Heart left ventricle (tissue), 16 donors: ENCODE results near the gene CDCA5. TPM values are rescaled to one million over a fixed set of nuclear protein-coding genes. Genes with fewer than 3 reads are reported as not detected.

Source experiments
- ATAC-seq, 4 donors: fragments of 200-7000 bp; cut with Tn5 transposase; one replicate each; pipeline ENCODE4 v1.9.1; 2020 to 2022; ENCODE audit warnings: moderate library complexity in 4 of 4, mild to moderate bottlenecking in 3 of 4, moderate number of reproducible peaks in 1 of 4
- DNase-seq, 5 donors: peaks; one replicate each; pipeline ENCODE4 v3.0.0-alpha.2; 2020
- H3K27ac ChIP-seq, 12 donors: fragments of 200-600 bp; sonication (generic) in 4 of 12; one replicate each; pipeline versions ENCODE4 v1.5.0 to v1.8.0; 2016 to 2022; ENCODE audit warnings: mild to moderate bottlenecking in 2 of 12
- H3K27me3 ChIP-seq, 9 donors: fragments of 200-600 bp; sonication (generic) in 2 of 9; one replicate each; pipeline versions ENCODE4 v1.5.1 to v1.8.0; 2016 to 2022; ENCODE audit warnings: mild to moderate bottlenecking in 3 of 9
- H3K36me3 ChIP-seq, 9 donors: fragments of 200-600 bp; sonication (generic) in 2 of 9; one replicate each; pipeline versions ENCODE4 v1.5.0 to v1.8.0; 2018 to 2022; ENCODE audit warnings: mild to moderate bottlenecking in 2 of 9
- H3K4me1 ChIP-seq, 12 donors: fragments of 200-600 bp; sonication (generic) in 4 of 12; one replicate each; pipeline versions ENCODE4 v1.5.0 to v1.8.0; 2016 to 2022; ENCODE audit warnings: mild to moderate bottlenecking in 3 of 12
- H3K4me3 ChIP-seq, 12 donors: fragments of 200-600 bp; sonication (generic) in 4 of 12; one replicate each; pipeline versions ENCODE4 v1.5.0 to v1.8.0; 2017 to 2022; ENCODE audit warnings: mild to moderate bottlenecking in 9 of 12, moderate library complexity in 4 of 12
- H3K9me3 ChIP-seq, 12 donors: fragments of 200-600 bp; sonication (generic) in 4 of 12; one replicate each; pipeline versions ENCODE4 v1.5.0 to v1.8.0; 2016 to 2022; ENCODE audit warnings: mild to moderate bottlenecking in 1 of 12
- POLR2A ChIP-seq, 2 donors: fragments of 450-650 bp; IDR thresholded peaks; one replicate each; pipeline ENCODE4 v1.6.1; 2017; ENCODE audit warnings: antibody characterized with exemption in 2 of 2, mild to moderate bottlenecking in 2 of 2, moderate library complexity in 2 of 2
- WGBS, 4 donors: extraction: QIAGEN DNeasy Blood & Tissue Kit in 2 of 4; methylation state at CpG; one replicate each; pipeline versions ENCODE4 v1.1.5 to v1.1.7; 2013 to 2018; 5-methylcytosine and 5-hydroxymethylcytosine counted together
- intact Hi-C, 10 donors: fragments of 100-400 bp; cut with DNase I; formaldehyde crosslinking; loops; one replicate each; pipeline versions ENCODE4 v1.11.1 to v1.14.2; 2022
- polyA plus RNA-seq, 2 donors: library from polyadenylated mRNA; stranded (reverse); fragments of 200-250 nt; gene quantifications; one replicate each; pipeline ENCODE4 v1.2.3, GENCODE V29; 2013
- total RNA-seq, 9 donors: library from RNA; depleted of rRNA in 2 of 9; stranded (reverse); fragments of >200 nt in 2 of 9; fragmentation: NEBNext Ultra II Directional in 3 of 9; extraction: Animal tissue kit (Norgen Biotek cat#: 25700) in 3 of 9; gene quantifications; one replicate each; pipeline versions ENCODE4 v1.1.0 to v1.2.4, GENCODE V29; 2016 to 2023
- TF ChIP-seq, protein P1 (sequence below), 12 donors: fragments of 200-600 bp; sonication (generic) in 4 of 12; IDR thresholded peaks; one replicate each; pipeline versions ENCODE4 v1.5.0 to v1.8.0; 2018 to 2022; ENCODE audit warnings: antibody characterized with exemption in 12 of 12, mild to moderate bottlenecking in 5 of 12
- donor health status: ischemic (EF 13 %, LVEDD 7.1; RV severe dilation, severe dysfunction).
- donor health status: healthy with polysubstance abuse.
- donor health status: DM: no; HTN: yes; CAD: no.
- donor health status: DM: no; HTN: no; CAD: no.
- donor health status: ischemic (EF 25% LVEDD 6.9; RV normal size, moderate dysfunction).
- donor health status: ischemic (EF 25% LVEDD 5.7; RV mildly dilated, moderate dysfunction).
- donor health status: healthy.
- donor health status: DM: yes; HTN: yes; CAD: no.
- donor health status: ischemic (EF 35%, LVEDD 5.7; RV mildly dilated, moderate dysfunction).
- donor health status: nonischemic (EF 11% LVEDD 7.7; RV severe dilation, severe dysfunction).
- donor health status: DM: yes; HTN: yes; CAD: no.
- donor health status: PGD.
- donor health status: ischemic (EF 29% LVEDD 5.4; RV normal size, mild dysfunction).
- donor health status: nonischemic (EF 23%, LVEDD 6.1; RV moderate dilation, normal function).

Gene CDCA5
- total and polyA plus RNA-seq, 11 donors = 0.38 to 11.6 (median 0.81) TPM

DNA sequence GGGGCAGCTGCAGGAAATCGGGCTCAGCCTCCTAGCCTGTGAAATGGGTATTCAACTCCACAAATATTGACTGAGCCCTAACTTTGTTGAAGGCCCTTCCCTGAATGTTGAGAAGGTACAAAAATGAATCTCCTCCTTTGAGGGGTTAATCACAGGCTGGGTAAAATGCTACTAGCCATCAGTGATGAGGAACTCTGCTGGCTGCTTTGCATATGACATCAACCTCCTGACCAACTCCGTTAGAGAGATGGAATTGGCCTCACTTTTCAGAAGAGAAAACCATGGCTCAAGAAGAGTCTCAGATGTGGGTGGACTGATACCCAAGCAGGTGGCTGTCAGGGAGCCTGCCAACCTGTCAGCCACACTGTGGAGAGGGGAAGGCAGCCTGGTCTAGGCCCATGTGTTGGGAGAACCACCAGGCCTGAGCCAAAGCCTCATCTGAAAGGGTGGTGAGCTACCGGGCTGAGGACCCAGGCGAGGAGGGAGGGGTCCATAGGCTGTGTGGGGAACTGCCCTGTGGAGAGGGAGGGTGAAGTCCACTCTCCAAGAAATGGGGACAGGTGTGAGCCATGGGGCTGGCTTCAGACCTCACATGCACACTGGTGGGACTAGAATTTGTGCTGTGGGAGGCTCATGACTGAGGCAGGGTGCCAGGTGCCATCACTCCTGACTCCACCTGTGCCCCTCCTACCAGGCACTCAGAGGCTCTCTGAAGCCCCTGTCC lies 11.8 kb downstream of the CDCA5 start:
- Histone ChIP-seq H3K27me3 (no peaks in the 10 kb centered on the region), H3K27ac (no peak overlapping the region), H3K9me3 (no peaks in the 10 kb centered on the region), H3K4me1 (no peaks in the 10 kb centered on the region), H3K4me3 (no peak overlapping the region), H3K36me3 (no peaks in the 10 kb centered on the region)
- 59 to 71% (median 65%) methylated on average over 3 to 4 of the region's 4 CpGs for WGBS, 4 donors
- DNase-seq (no peak), ATAC-seq (no peak)
- intact Hi-C loops = no loop called here
- TF ChIP-seq, protein P1, sequence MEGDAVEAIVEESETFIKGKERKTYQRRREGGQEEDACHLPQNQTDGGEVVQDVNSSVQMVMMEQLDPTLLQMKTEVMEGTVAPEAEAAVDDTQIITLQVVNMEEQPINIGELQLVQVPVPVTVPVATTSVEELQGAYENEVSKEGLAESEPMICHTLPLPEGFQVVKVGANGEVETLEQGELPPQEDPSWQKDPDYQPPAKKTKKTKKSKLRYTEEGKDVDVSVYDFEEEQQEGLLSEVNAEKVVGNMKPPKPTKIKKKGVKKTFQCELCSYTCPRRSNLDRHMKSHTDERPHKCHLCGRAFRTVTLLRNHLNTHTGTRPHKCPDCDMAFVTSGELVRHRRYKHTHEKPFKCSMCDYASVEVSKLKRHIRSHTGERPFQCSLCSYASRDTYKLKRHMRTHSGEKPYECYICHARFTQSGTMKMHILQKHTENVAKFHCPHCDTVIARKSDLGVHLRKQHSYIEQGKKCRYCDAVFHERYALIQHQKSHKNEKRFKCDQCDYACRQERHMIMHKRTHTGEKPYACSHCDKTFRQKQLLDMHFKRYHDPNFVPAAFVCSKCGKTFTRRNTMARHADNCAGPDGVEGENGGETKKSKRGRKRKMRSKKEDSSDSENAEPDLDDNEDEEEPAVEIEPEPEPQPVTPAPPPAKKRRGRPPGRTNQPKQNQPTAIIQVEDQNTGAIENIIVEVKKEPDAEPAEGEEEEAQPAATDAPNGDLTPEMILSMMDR (IDR thresholded peaks at IDR 0.05) = no peak
- TF ChIP-seq POLR2A (IDR thresholded peaks at IDR 0.05) = no peak

GRCh38 chr11:65069217-65069616 lies 14.6 kb downstream of the CDCA5 start:
- Histone ChIP-seq H3K27me3 (no peaks in the 10 kb centered on the region), H3K4me3 (no peak overlapping the region), H3K36me3 (no peaks in the 10 kb centered on the region), H3K27ac (no peak overlapping the region), H3K9me3 (no peaks in the 10 kb centered on the region), H3K4me1 (no peaks in the 10 kb centered on the region)
- 60 to 71% (median 70%) methylated on average over 9 of the region's 9 CpGs for WGBS, 4 donors
- intact Hi-C loops = no loop called here
- ATAC-seq (no peak), DNase-seq (no peak)
- TF ChIP-seq POLR2A (IDR thresholded peaks at IDR 0.05) = no peak
- TF ChIP-seq, protein P1 (IDR thresholded peaks at IDR 0.05) = no peak

GRCh38 chr11:65067446-65067845 lies 16.4 kb downstream of the CDCA5 start:
- TF ChIP-seq, protein P1 (IDR thresholded peaks at IDR 0.05) = no peak
- no peak for TF ChIP-seq POLR2A (IDR thresholded peaks at IDR 0.05)
- no peak overlapping the region for H3K27ac ChIP-seq
- no peaks in the 10 kb centered on the region for H3K27me3 ChIP-seq
- no peaks in the 10 kb centered on the region for H3K9me3 ChIP-seq
- no peaks in the 10 kb centered on the region for H3K36me3 ChIP-seq
- 78 to 89% (median 84%) methylated on average over 10 of the region's 10 CpGs for WGBS, 4 donors
- intact Hi-C loops = no loop called here
- H3K4me3 ChIP-seq = no peak overlapping the region
- ATAC-seq = no peak
- no peak for DNase-seq
- H3K4me1 ChIP-seq = no peaks in the 10 kb centered on the region

DNA sequence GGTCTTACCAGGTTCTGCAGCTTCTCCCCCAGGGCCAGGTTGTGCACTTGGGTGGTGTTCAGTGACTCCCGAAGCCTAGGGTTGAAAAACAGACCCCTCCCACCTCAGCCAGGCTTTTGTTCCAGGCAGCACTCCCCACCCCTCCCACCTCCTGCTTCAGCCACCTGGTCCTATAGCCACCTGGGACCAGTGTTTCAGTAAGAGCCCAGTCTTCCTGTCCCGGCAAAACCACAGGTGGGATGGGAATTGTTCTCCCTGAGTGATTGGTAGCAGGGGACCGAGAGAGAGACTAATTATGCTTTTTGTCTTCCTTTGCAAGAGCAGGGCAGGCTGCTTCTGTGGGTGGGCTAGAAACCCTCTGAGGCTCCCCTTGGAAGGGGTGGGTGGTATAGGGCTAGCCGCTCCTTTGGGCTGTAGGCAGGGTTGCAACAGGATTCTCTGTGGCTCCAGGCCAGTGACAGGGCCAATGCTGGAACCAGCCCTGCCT lies 17.0 kb downstream of the CDCA5 start:
- TF ChIP-seq, protein P1 (IDR thresholded peaks at IDR 0.05) = no peak
- no peak for TF ChIP-seq POLR2A (IDR thresholded peaks at IDR 0.05)
- Histone ChIP-seq H3K4me1 (no peaks in the 10 kb centered on the region), H3K9me3 (no peaks in the 10 kb centered on the region), H3K27ac (no peak overlapping the region), H3K4me3 (no peak overlapping the region), H3K36me3 (no peaks in the 10 kb centered on the region), H3K27me3 (no peaks in the 10 kb centered on the region)
- ATAC-seq (no peak), DNase-seq (no peak)
- WGBS, 4 donors = 69 to 86% (median 83%) methylated on average over 3 to 4 of the region's 4 CpGs
- intact Hi-C loops = no loop called here
